SK-N-SH treated with all-trans-retinoic acid at 6 μM for 48 hours (cell line): ENCODE results near the gene MAP3K7CL.

ENCODE experiments used
- BACH2 ChIP-seq: fragments of 250-450 bp; sonication (Bioruptor Pico); IDR thresholded peaks from 2 replicates; pipeline ENCODE4 v1.9.0; 2021; ENCODE audit warnings: mild to moderate bottlenecking, borderline replicate concordance
- CSDC2 ChIP-seq: fragments of 250-450 bp; sonication (Bioruptor Pico); IDR thresholded peaks from 2 replicates; pipeline ENCODE4 v1.5.0; 2020; ENCODE audit warnings: mild to moderate bottlenecking, moderate library complexity
- GLIS3 ChIP-seq: fragments of 250-450 bp; sonication (Bioruptor Pico); IDR thresholded peaks from 2 replicates; pipeline ENCODE4 v1.5.0; 2020; ENCODE audit warnings: mild to moderate bottlenecking, moderate library complexity
- ISL1 ChIP-seq: fragments of 250-450 bp; sonication (Bioruptor Pico); IDR thresholded peaks from 2 replicates; pipeline ENCODE4 v2.1.2; 2022; ENCODE audit warnings: mild to moderate bottlenecking, moderate library complexity
- RARB ChIP-seq: fragments of 250-450 bp; sonication (Bioruptor Pico); IDR thresholded peaks from 2 replicates; pipeline ENCODE4 v1.8.0; 2021; ENCODE audit warnings: mild to moderate bottlenecking, moderate library complexity
- TCF4 ChIP-seq: fragments of 250-450 bp; sonication (Bioruptor Pico); IDR thresholded peaks from 2 replicates; pipeline ENCODE4 v1.8.0; 2021; ENCODE audit warnings: mild to moderate bottlenecking, moderate library complexity, borderline replicate concordance
- TSHZ2 ChIP-seq: fragments of 250-450 bp; sonication (Bioruptor Pico); IDR thresholded peaks from 2 replicates; pipeline ENCODE4 v1.5.0; 2020; ENCODE audit warnings: mild to moderate bottlenecking, moderate library complexity
- ZFP30 ChIP-seq: fragments of 450-650 bp; formaldehyde crosslinking; IDR thresholded peaks from 2 replicates; pipeline ENCODE4 v1.5.0; 2022; ENCODE audit warnings: mild to moderate bottlenecking, moderate library complexity
- ZNF565 ChIP-seq: fragments of 450-650 bp; formaldehyde crosslinking; conservative IDR thresholded peaks from 2 replicates; pipeline ENCODE4 v1.5.0; 2020; ENCODE audit warnings: low read depth, mild to moderate bottlenecking, moderate library complexity
- ZNF8 ChIP-seq: fragments of 450-650 bp; formaldehyde crosslinking; IDR thresholded peaks from 2 replicates; pipeline ENCODE4 v1.5.0; 2020; ENCODE audit warnings: mild to moderate bottlenecking, moderate library complexity

- no peak for TF ChIP-seq BACH2 (CRISPR knock-in tag)
- no peak for TF ChIP-seq ISL1 (CRISPR knock-in tag)
- no peak for TF ChIP-seq ZNF8
- TF ChIP-seq ZNF565 = no peak
- TF ChIP-seq ZFP30 (CRISPR knock-in tag) = no peak
- no peak for TF ChIP-seq CSDC2
- TF ChIP-seq RARB = no peak
- TF ChIP-seq GLIS3 (CRISPR knock-in tag) = no peak
- TF ChIP-seq TCF4 (CRISPR knock-in tag) = no peak
- TF ChIP-seq TSHZ2 = no peak
Observed at GRCh38 chr21:29166853-29167252, 36.4 kb downstream of the MAP3K7CL start.
